HG02610 (cell line): ENCODE data around the gene FGD6.
"Not testable (repeated sequence)": the region's sequence is repeated elsewhere in the genome, so short reads cannot be mapped to it uniquely, and the experiment has no call there.

ENCODE experiments used
- ATAC-seq: cut with Tn5 transposase; IDR thresholded peaks from one replicate; pipeline ENCODE4 v1.9.1; 2021; ENCODE audit warnings: mild to moderate bottlenecking, moderate library complexity; ENCODE audit not compliant: unreplicated experiment

The FGD6 gene

GRCh38 chr12:95130096-95130495 is 87.2 kb downstream of the FGD6 start:
- no peak for ATAC-seq

DNA sequence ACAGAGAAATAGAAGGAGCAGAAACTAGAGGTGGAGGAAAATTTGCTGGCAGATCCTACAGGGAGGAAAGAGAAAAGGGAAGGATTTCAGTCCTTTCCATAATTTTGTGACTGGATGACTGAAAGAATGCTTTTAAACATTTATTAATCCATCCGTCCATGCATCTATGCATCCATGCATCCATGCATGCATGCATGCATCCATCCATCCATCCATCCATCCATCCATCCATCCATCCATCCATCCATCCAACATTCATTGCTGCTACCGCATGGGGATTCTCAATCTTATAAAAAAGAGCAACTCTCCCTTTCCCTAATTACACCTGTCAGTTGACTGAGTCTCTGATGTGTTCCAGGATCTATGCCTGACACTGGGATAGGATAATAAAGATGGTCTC is 88.2 kb downstream of the FGD6 start:
- ATAC-seq, result no peak

- ATAC-seq, result no peak
These were observed 90.5 kb downstream of the FGD6 start for GRCh38 chr12:95126736-95127135.

GRCh38 chr12:95126076-95126475 is 91.2 kb downstream of the FGD6 start:
- no peak for ATAC-seq

GRCh38 chr12:95124106-95124505 is 93.2 kb downstream of the FGD6 start:
- ATAC-seq, result no peak

- no peak for ATAC-seq
These were observed 98.5 kb downstream of the FGD6 start for GRCh38 chr12:95118788-95119179.

- no peak for ATAC-seq
These were observed 99.0 kb downstream of the FGD6 start for GRCh38 chr12:95118138-95118787.

DNA sequence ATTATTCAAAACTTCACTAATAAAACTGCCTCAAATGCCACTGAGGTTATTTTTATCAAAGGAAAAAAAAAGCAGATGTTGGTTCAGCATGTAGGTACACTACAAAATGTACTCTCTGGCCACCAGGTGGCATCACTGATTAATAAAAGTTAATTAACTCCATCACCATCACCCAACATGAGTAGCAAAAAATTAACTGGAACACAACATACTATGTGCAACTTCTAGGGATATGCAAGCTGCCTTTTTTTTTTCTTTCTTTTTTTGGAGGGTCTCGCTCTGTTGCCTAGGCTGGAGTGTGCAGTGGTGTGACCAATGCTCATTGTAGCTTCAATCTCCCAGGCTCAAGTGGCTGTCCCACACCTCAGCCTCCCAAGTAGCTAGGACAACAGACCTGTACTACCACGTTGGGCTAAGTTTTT is 100.1 kb downstream of the FGD6 start:
- peak; percentile 68 for ATAC-seq

GRCh38 chr12:95116773-95117172 is 100.5 kb downstream of the FGD6 start:
- ATAC-seq, result peak; percentile 49

DNA sequence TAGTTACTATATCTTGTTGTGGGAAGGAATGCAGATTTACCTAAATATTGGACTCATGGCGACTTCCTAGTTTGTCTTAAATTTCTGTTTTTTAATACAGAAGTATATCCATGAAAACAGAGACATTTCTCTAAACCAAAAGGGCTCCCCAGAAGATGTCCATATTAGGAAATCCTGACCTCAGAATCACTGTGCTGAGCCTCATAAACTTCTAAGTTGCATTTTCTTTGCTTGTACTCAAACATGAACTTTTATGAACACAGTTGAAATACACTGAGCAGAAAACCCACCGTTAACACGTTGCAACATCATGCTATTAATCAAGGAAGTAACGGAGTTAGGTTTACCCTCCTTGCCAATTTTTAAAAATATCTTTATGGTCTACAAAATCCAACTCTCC is 100.9 kb downstream of the FGD6 start:
- no peak for ATAC-seq

- no peak for ATAC-seq
These were observed 101.6 kb downstream of the FGD6 start for GRCh38 chr12:95115641-95116040.

- no peak for ATAC-seq
These were observed 102.4 kb downstream of the FGD6 start for GRCh38 chr12:95114766-95115405.

- no peak for ATAC-seq
These were observed 109.9 kb downstream of the FGD6 start for GRCh38 chr12:95107362-95107761.

DNA sequence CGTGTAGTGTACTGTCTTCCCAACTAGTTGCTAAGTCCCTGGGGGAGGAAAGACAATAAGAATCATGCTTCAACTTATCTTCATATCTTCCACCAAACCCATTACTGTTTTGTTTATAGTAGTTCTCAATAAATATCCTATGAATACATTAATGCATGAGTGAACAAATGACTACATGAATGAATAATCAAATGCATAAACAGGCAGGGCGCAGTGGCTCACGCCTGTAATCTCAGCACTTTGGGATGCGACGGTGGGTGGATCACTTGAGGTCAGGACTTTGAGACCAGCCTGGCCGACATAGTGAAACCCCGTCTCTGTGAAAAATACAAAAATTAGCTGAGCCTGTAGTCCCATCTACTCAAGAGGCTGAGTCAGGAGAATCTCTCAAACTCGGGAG is 111.7 kb downstream of the FGD6 start:
- no peak for ATAC-seq

- no peak for ATAC-seq
These were observed 112.3 kb downstream of the FGD6 start for GRCh38 chr12:95104919-95105452.

DNA sequence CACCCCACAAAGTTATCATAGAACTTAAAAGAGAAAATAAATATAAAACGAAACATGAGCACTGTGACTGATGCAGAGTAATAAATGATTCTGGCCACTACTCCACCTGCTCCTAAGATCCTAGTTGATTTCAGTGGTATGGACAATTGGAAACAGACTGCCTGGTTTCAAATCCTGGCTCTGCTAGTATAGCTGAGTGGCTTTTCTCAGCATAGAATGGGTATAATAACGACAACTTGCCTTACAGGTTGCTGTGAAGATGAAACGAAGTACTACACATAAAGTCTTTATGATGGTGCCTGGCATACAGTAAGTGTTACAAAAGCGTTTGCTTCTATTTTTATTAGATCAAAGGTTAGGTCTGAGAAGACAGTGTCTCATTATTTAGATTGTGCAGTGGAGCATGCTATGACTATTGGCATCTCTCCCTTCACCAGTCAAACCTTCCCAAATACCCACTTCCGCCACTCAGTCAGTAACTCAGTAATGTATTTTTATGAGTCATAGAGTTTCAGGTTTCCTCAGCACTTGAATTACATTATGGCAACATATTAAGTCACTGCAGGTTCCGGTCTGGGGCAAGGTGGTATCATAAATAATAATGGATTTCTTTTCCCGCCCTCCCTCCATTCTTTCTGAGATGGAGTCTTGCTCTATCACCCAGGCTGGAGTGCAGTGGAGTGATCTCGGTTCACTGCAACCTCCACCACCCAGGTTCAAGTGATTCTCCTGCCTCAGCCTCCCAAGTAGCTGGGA is 114.2 kb downstream of the FGD6 start:
- ATAC-seq, result peak; percentile 98

GRCh38 chr12:95101957-95102356 is 115.3 kb downstream of the FGD6 start:
- not testable (repeated sequence) for ATAC-seq

DNA sequence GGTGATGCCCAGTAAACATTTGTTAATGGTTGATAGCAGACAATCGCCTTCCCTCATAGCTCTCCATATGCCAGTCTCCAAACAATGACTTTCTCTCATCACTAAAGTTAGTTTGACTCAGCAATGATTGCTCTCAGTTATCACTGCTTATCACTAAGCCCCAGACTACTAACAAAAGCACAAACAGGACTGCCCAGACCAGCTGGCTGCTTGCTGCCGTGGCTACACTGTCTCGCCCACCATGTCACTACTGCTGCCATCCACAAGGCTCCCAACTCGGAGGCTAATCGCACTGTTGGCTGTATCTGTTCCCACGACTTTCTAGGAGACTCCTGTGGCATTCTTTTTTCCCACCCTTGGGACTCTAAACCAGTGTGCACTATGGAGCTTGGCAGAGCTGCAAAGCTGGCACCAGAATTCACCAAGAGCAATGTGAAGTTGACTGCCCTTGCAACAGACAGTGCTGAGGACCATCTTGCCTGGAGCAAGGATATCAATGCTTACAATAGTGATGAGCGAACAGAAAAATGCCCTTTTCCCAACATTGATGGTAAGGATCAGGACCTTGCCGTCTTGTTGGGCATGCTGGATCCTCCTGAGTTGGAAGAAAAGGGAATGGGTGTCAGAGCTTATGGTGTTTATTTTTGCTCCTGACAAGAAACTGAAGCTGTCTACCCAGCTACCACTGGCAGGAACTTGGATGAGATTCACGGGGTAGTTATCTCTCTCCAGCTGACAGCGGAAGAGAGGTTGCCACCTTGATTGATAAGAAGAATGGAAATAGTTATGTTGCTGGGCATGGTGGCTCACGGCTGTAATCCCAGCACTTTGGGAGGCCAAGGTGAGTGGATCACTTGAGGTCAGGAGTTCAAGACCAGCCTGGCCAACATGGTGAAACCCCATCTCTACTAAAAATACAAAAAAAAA is 116.7 kb downstream of the FGD6 start:
- no peak for ATAC-seq

GRCh38 chr12:95099270-95099790 is 117.9 kb downstream of the FGD6 start:
- ATAC-seq, result no peak

GRCh38 chr12:95096852-95097251 is 120.4 kb downstream of the FGD6 start:
- no peak for ATAC-seq
